Activated T-cell treated with anti-CD3 and anti-CD28 coated beads, Interleukin-2, amount 50 U/mL, for 72 hours (primary cell): ENCODE results near the gene CTTNBP2. TPM values are rescaled to one million over a fixed set of nuclear protein-coding genes. Genes with fewer than 3 reads are reported as not detected.

Experiments used
- ATAC-seq, 2 donors: fragments of 150-1000 bp; cut with Tn5 transposase; replicated peaks in 1 of 2; 2 replicates each; pipeline ENCODE4 v1.10.0; 2021; ENCODE audit warnings: moderate library complexity in 2 of 2, mild to moderate bottlenecking in 1 of 2
- DNase-seq, 2 donors: peaks; one replicate each; pipeline ENCODE4 v3.0.0; 2021 to 2022; ENCODE audit warnings: mixed read lengths in 1 of 2
- H3K27ac Mint-ChIP-seq: one replicate; pipeline ENCODE4 v1.8.0; 2022; ENCODE audit warnings: mild to moderate bottlenecking, moderate library complexity, mixed read lengths
- H3K27me3 Mint-ChIP-seq: one replicate; pipeline ENCODE4 v1.8.0; 2022; ENCODE audit warnings: low read depth, mixed read lengths
- H3K36me3 Mint-ChIP-seq, 2 donors: one replicate each; pipeline ENCODE4 v1.8.0; 2022; ENCODE audit warnings: mixed read lengths in 2 of 2, mild to moderate bottlenecking in 1 of 2; ENCODE audit not compliant: insufficient read depth in 2 of 2
- H3K4me1 Mint-ChIP-seq: one replicate; pipeline ENCODE4 v1.8.0; 2022; ENCODE audit warnings: low read depth, mixed read lengths
- H3K4me3 Mint-ChIP-seq, 2 donors: one replicate each; pipeline ENCODE4 v1.8.0; 2022; ENCODE audit warnings: mild to moderate bottlenecking in 2 of 2, mixed read lengths in 2 of 2, moderate library complexity in 2 of 2
- H3K9me3 Mint-ChIP-seq, 2 donors: one replicate each; pipeline ENCODE4 v1.8.0; 2022; ENCODE audit warnings: mixed read lengths in 2 of 2
- total RNA-seq, 2 donors: library from RNA; stranded (reverse); gene quantifications; one replicate each; pipeline ENCODE4 v1.2.3, GENCODE V29; 2022

CTTNBP2 gene
- total RNA-seq: not detected

GRCh38 chr7:117873310-117874190, at the start of gene CTTNBP2:
Gene CTTNBP2, minus strand, starts transcription at chr7:117873441. Its CDS starts 26 bp downstream, at chr7:117873415.
- peak within 1 kb of the TSS; percentile 50 to 90 for H3K4me3 Mint-ChIP-seq
- DNase-seq: peak; percentile 5 to 11
- H3K27me3 Mint-ChIP-seq: peaks cover 39% of the 10 kb centered on the region
- no peak within 1 kb of the TSS for H3K27ac Mint-ChIP-seq
- ATAC-seq: peak; percentile 51 to 59
- peaks cover 9% of the 10 kb centered on the region for H3K4me1 Mint-ChIP-seq
- no peaks in the 10 kb centered on the region for H3K9me3 Mint-ChIP-seq
- H3K36me3 Mint-ChIP-seq: peaks cover 3 to 6% of the 10 kb centered on the region in 2 donors

- H3K4me1 Mint-ChIP-seq: no peaks in the 10 kb centered on the region
- DNase-seq (no peak), ATAC-seq (no peak)
- no peak overlapping the region for H3K27ac Mint-ChIP-seq
- H3K27me3 Mint-ChIP-seq: no peaks in the 10 kb centered on the region
- peaks cover 0 to 2% of the 10 kb centered on the region in 2 donors for H3K36me3 Mint-ChIP-seq
- peaks cover 0 to under 1% of the 10 kb centered on the region in 2 donors for H3K9me3 Mint-ChIP-seq
- no peak overlapping the region for H3K4me3 Mint-ChIP-seq
Observed at GRCh38 chr7:117916309-117916708, 43.1 kb upstream of the CTTNBP2 start.

GRCh38 chr7:117912421-117912820, 39.2 kb upstream of the CTTNBP2 start:
- Mint-ChIP-seq H3K36me3 (no peaks in the 10 kb centered on the region), H3K4me3 (no peak overlapping the region), H3K4me1 (no peaks in the 10 kb centered on the region), H3K27me3 (no peaks in the 10 kb centered on the region), H3K27ac (no peak overlapping the region), H3K9me3 (no peaks in the 10 kb centered on the region)
- no peak for ATAC-seq
- no peak for DNase-seq

- Mint-ChIP-seq H3K27ac (no peak overlapping the region), H3K4me1 (no peaks in the 10 kb centered on the region), H3K4me3 (no peak overlapping the region), H3K36me3 (no peaks in the 10 kb centered on the region), H3K9me3 (no peaks in the 10 kb centered on the region), H3K27me3 (no peaks in the 10 kb centered on the region)
- DNase-seq (no peak), ATAC-seq (no peak)
Observed at GRCh38 chr7:117908031-117908795, 35.0 kb upstream of the CTTNBP2 start.

GRCh38 chr7:117907049-117907640, 33.9 kb upstream of the CTTNBP2 start:
- Mint-ChIP-seq H3K27me3 (no peaks in the 10 kb centered on the region), H3K4me3 (no peak overlapping the region), H3K4me1 (no peaks in the 10 kb centered on the region), H3K9me3 (no peaks in the 10 kb centered on the region), H3K36me3 (no peaks in the 10 kb centered on the region), H3K27ac (no peak overlapping the region)
- no peak for DNase-seq
- ATAC-seq: no peak

GRCh38 chr7:117902314-117902889, 29.2 kb upstream of the CTTNBP2 start:
- DNase-seq (no peak), ATAC-seq (no peak)
- H3K36me3 Mint-ChIP-seq: no peaks in the 10 kb centered on the region
- H3K27ac Mint-ChIP-seq: no peak overlapping the region
- no peak overlapping the region for H3K4me3 Mint-ChIP-seq
- H3K27me3 Mint-ChIP-seq: no peaks in the 10 kb centered on the region
- H3K9me3 Mint-ChIP-seq: no peaks in the 10 kb centered on the region
- no peaks in the 10 kb centered on the region for H3K4me1 Mint-ChIP-seq

- ATAC-seq (no peak), DNase-seq (no peak)
- no peaks in the 10 kb centered on the region for H3K36me3 Mint-ChIP-seq
- no peaks in the 10 kb centered on the region for H3K9me3 Mint-ChIP-seq
- H3K27ac Mint-ChIP-seq: no peak overlapping the region
- H3K27me3 Mint-ChIP-seq: no peaks in the 10 kb centered on the region
- H3K4me1 Mint-ChIP-seq: no peaks in the 10 kb centered on the region
- H3K4me3 Mint-ChIP-seq: no peak overlapping the region
Observed at GRCh38 chr7:117901089-117901797, 28.0 kb upstream of the CTTNBP2 start.

- ATAC-seq (no peak), DNase-seq (no peak)
- H3K27ac Mint-ChIP-seq: no peak overlapping the region
- peaks cover 0 to 2% of the 10 kb centered on the region in 2 donors for H3K9me3 Mint-ChIP-seq
- no peaks in the 10 kb centered on the region for H3K36me3 Mint-ChIP-seq
- no peaks in the 10 kb centered on the region for H3K4me1 Mint-ChIP-seq
- H3K4me3 Mint-ChIP-seq: no peak overlapping the region
- peaks cover 4% of the 10 kb centered on the region for H3K27me3 Mint-ChIP-seq
Observed at GRCh38 chr7:117896339-117896738, 23.1 kb upstream of the CTTNBP2 start.

- Mint-ChIP-seq H3K9me3 (peaks cover 0 to 2% of the 10 kb centered on the region in 2 donors), H3K4me1 (no peaks in the 10 kb centered on the region), H3K36me3 (no peaks in the 10 kb centered on the region), H3K27me3 (peaks cover 4% of the 10 kb centered on the region), H3K4me3 (no peak overlapping the region), H3K27ac (no peak overlapping the region)
- ATAC-seq: no peak
- no peak for DNase-seq
Observed at GRCh38 chr7:117895276-117895675, 22.0 kb upstream of the CTTNBP2 start.

GRCh38 chr7:117894037-117894436, 20.8 kb upstream of the CTTNBP2 start:
- no peaks in the 10 kb centered on the region for H3K36me3 Mint-ChIP-seq
- H3K27ac Mint-ChIP-seq: no peak overlapping the region
- no peaks in the 10 kb centered on the region for H3K4me1 Mint-ChIP-seq
- ATAC-seq: no peak
- H3K4me3 Mint-ChIP-seq: no peak overlapping the region
- DNase-seq: no peak
- peaks cover 0 to 2% of the 10 kb centered on the region in 2 donors for H3K9me3 Mint-ChIP-seq
- H3K27me3 Mint-ChIP-seq: peaks cover 4% of the 10 kb centered on the region

- peaks cover 4% of the 10 kb centered on the region for H3K27me3 Mint-ChIP-seq
- no peaks in the 10 kb centered on the region for H3K36me3 Mint-ChIP-seq
- peaks cover 0 to 2% of the 10 kb centered on the region in 2 donors for H3K9me3 Mint-ChIP-seq
- no peak overlapping the region for H3K27ac Mint-ChIP-seq
- H3K4me3 Mint-ChIP-seq: no peak overlapping the region
- DNase-seq (no peak), ATAC-seq (no peak)
- no peaks in the 10 kb centered on the region for H3K4me1 Mint-ChIP-seq
Observed at GRCh38 chr7:117892821-117893220, 19.6 kb upstream of the CTTNBP2 start.

- no peaks in the 10 kb centered on the region for H3K36me3 Mint-ChIP-seq
- peaks cover 1% of the 10 kb centered on the region for H3K27me3 Mint-ChIP-seq
- DNase-seq: no peak
- peaks cover 0 to 2% of the 10 kb centered on the region in 2 donors for H3K9me3 Mint-ChIP-seq
- ATAC-seq: no peak
- no peak overlapping the region for H3K4me3 Mint-ChIP-seq
- H3K27ac Mint-ChIP-seq: no peak overlapping the region
- H3K4me1 Mint-ChIP-seq: no peaks in the 10 kb centered on the region
Observed at GRCh38 chr7:117889611-117890010, 16.4 kb upstream of the CTTNBP2 start.
